KMS-11 (cell line): Measurements from ENCODE around the gene OR8D4.
"Not testable (repeated sequence)": the region's sequence is repeated elsewhere in the genome, so short reads cannot be mapped to it uniquely, and the experiment has no call there.

ENCODE experiments used
- H2AFZ ChIP-seq: fragments of 200-600 bp; sonication (generic); 2 replicates; pipeline ENCODE4 v1.6.1; 2016; ENCODE audit warnings: antibody characterized with exemption, mixed run types, low read depth
- H3K27ac ChIP-seq: fragments of 200-600 bp; sonication (generic); 2 replicates; pipeline ENCODE4 v1.6.1; 2016; ENCODE audit warnings: mild to moderate bottlenecking, mixed run types
- H3K27me3 ChIP-seq: fragments of 200-600 bp; sonication (generic); 2 replicates; pipeline ENCODE4 v1.6.1; 2017; ENCODE audit warnings: mild to moderate bottlenecking, low read depth, mixed run types, moderate library complexity; ENCODE audit not compliant: insufficient read depth
- H3K36me3 ChIP-seq: fragments of 200-600 bp; sonication (generic); 2 replicates; pipeline ENCODE4 v1.6.1; 2017; ENCODE audit warnings: mild to moderate bottlenecking, mixed run types; ENCODE audit not compliant: insufficient read depth
- H3K4me1 ChIP-seq: fragments of 200-600 bp; sonication (generic); 2 replicates; pipeline ENCODE4 v1.6.1; 2016; ENCODE audit warnings: mild to moderate bottlenecking, low read depth, mixed run types; ENCODE audit not compliant: poor library complexity, severe bottlenecking
- H3K4me2 ChIP-seq: fragments of 200-600 bp; sonication (generic); 2 replicates; pipeline ENCODE4 v1.7.0; 2016; ENCODE audit warnings: mild to moderate bottlenecking, mixed run types
- H3K4me3 ChIP-seq: fragments of 200-600 bp; sonication (generic); IDR thresholded peaks from 2 replicates; pipeline ENCODE4 v1.6.1; 2017; ENCODE audit warnings: low read depth, low read length, mixed read lengths; ENCODE audit not compliant: insufficient read depth
- H3K79me2 ChIP-seq: fragments of 200-600 bp; sonication (generic); 2 replicates; pipeline ENCODE4 v1.6.1; 2016; ENCODE audit warnings: low read depth, mixed run types; ENCODE audit not compliant: insufficient read depth
- H3K9ac ChIP-seq: fragments of 200-600 bp; sonication (generic); 2 replicates; pipeline ENCODE4 v1.6.1; 2016; ENCODE audit warnings: mild to moderate bottlenecking, mixed run types
- H4K20me1 ChIP-seq: fragments of 200-600 bp; sonication (generic); 2 replicates; pipeline ENCODE4 v1.6.1; 2016; ENCODE audit warnings: mild to moderate bottlenecking, mixed run types; ENCODE audit not compliant: insufficient read depth
- CTCF ChIP-seq: fragments of 200-600 bp; sonication (generic); conservative IDR thresholded peaks from 2 replicates; pipeline ENCODE4 v1.6.1; 2017; ENCODE audit warnings: low read depth, mild to moderate bottlenecking, antibody characterized with exemption, low read length, moderate library complexity, mixed read lengths

OR8D4 gene

GRCh38 chr11:123859731-123860130, 42.2 kb upstream of the OR8D4 start:
- H3K4me1 ChIP-seq = no peaks in the 10 kb centered on the region
- no peak overlapping the region for H3K4me3 ChIP-seq
- H3K27me3 ChIP-seq = no peaks in the 10 kb centered on the region
- no peak for TF ChIP-seq CTCF
- no peak overlapping the region for H3K27ac ChIP-seq
- H3K36me3 ChIP-seq = no peaks in the 10 kb centered on the region
- no peaks in the 10 kb centered on the region for H4K20me1 ChIP-seq
- no peak overlapping the region for H2AFZ ChIP-seq
- no peak overlapping the region for H3K4me2 ChIP-seq
- no peaks in the 10 kb centered on the region for H3K79me2 ChIP-seq
- no peak overlapping the region for H3K9ac ChIP-seq

DNA sequence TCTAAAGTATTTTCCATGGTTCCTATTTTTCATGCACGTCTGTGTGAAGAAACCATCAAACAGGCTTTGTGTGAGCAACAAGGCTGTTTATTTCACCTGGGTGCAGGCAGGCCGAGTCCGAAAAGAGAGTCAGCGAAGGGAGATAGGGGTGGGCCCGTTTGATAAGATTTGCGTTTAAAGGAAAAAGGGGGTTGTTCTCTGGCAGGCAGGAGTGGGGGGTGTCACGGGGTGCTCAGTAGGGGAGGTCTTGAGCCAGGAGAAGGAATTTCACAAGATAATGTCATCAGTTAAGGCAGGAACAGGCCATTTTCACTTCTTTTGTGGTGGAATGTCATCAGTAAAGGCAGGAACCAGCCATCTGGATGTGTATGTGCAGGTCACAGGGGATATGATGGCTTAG, 36.7 kb upstream of the OR8D4 start:
- not testable (repeated sequence) for H4K20me1 ChIP-seq, H3K9ac ChIP-seq, H3K27me3 ChIP-seq, H3K79me2 ChIP-seq, H3K4me1 ChIP-seq, H3K4me2 ChIP-seq, H3K4me3 ChIP-seq, H3K36me3 ChIP-seq, H3K27ac ChIP-seq, H2AFZ ChIP-seq

DNA sequence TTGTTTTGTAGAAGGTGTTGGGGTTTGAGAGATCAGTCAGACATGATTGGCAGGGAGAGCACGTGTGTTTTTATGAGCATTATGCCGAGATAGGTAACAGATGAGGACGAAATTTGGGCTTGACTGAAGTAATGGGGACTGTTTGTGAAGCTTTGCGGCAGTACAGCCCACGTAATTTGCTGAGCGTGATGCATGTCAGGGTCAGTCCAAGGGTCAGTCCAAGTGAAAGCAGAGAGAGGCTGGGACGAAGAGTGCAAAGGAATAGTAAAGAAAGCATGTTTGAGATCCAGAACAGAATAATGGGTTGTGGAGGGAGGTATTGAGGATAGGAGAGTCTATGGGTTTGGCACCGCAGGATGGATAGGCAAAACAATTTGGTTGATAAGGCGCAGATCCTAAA, 34.2 kb upstream of the OR8D4 start:
- not testable (repeated sequence) for H3K4me1 ChIP-seq, H3K27ac ChIP-seq, H3K4me2 ChIP-seq, H3K4me3 ChIP-seq, H3K9ac ChIP-seq, H3K36me3 ChIP-seq, H3K27me3 ChIP-seq, H2AFZ ChIP-seq, H3K79me2 ChIP-seq, H4K20me1 ChIP-seq

- Histone ChIP-seq H3K4me1 (no peaks in the 10 kb centered on the region), H3K36me3 (no peaks in the 10 kb centered on the region)
- TF ChIP-seq CTCF = no peak
These were observed 21.1 kb upstream of the OR8D4 start for GRCh38 chr11:123880912-123881311.

DNA sequence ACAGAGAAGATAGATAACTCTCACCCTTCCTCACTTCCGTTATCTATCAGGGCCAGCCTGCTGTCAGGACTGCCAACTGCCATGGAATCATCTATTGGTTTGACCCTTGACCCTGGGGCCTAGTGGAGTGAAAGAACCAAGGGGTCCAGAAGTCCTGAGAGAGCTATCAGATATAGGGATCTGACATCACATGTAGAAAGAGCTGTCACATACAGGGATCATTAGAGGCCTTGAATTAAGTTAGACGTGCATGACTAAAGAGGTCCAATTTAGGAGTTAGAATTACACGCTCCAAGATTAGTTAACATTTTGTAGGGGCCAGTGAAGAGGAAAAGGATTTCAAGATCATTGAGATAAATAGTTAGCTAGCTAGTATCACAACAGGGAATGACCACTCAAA, 16.4 kb upstream of the OR8D4 start, which contains the start of gene TMEM225:
Gene TMEM225, minus strand, starts transcription at position 101 of the 400 bp plus-strand sequence. CDS start 245 bp downstream, outside the sequence.
- no peaks in the 10 kb centered on the region for H3K4me1 ChIP-seq
- no peak within 1 kb of the TSS for H3K27ac ChIP-seq
- no peaks in the 10 kb centered on the region for H4K20me1 ChIP-seq
- no peaks in the 10 kb centered on the region for H3K27me3 ChIP-seq
- no peak within 1 kb of the TSS for H3K4me3 ChIP-seq
- H3K9ac ChIP-seq = no peak within 1 kb of the TSS
- no peak within 1 kb of the TSS for H2AFZ ChIP-seq
- H3K4me2 ChIP-seq = no peak within 1 kb of the TSS
- no peaks in the 10 kb centered on the region for H3K79me2 ChIP-seq
- no peaks in the 10 kb centered on the region for H3K36me3 ChIP-seq
- no peak for TF ChIP-seq CTCF

More at GRCh38 chr11:123880912-123881311, 21.1 kb upstream of the OR8D4 start:
- no peaks in the 10 kb centered on the region for H3K27me3 ChIP-seq
- H2AFZ ChIP-seq = no peak overlapping the region
- H3K9ac ChIP-seq = no peak overlapping the region
- no peak overlapping the region for H3K4me2 ChIP-seq
- no peaks in the 10 kb centered on the region for H3K79me2 ChIP-seq
- no peak overlapping the region for H3K4me3 ChIP-seq
- no peaks in the 10 kb centered on the region for H4K20me1 ChIP-seq
- no peak overlapping the region for H3K27ac ChIP-seq
